ENCODE data around the gene YWHAE. TPM values are rescaled to one million over a fixed set of nuclear protein-coding genes. Genes with fewer than 3 reads are reported as not detected.
"Not testable (repeated sequence)": the region's sequence is repeated elsewhere in the genome, so short reads cannot be mapped to it uniquely, and the experiment has no call there.

Gene YWHAE
- total RNA-seq, 1 donor from 2014 or later, result 820 TPM

DNA sequence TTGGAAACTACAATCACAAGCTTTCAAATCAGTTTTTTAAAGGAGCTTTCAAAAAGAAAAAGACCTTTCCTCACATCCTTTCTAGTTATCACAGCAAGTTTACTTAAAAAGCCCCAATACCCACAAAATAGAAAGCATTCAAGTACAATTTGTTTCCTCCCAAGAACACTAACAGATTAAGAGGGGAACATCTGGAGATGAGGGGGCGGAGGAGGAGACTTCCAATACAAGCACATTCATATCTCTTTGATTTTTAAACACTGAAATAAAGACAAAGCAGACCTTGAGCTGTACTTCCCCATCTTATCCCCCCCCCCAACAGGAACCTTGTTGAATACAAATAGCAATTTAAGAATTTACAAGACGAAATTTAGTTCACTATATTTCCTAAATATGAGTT, 2.0 kb downstream of the YWHAE start:
- no peaks in the 10 kb centered on the region for H3K9me3 Mint-ChIP-seq (ENCODE audit: unreplicated experiment)
- H3K27ac Mint-ChIP-seq (ENCODE audit: unreplicated experiment), result peak overlapping the region; percentile 72
- TF ChIP-seq, protein P1, sequence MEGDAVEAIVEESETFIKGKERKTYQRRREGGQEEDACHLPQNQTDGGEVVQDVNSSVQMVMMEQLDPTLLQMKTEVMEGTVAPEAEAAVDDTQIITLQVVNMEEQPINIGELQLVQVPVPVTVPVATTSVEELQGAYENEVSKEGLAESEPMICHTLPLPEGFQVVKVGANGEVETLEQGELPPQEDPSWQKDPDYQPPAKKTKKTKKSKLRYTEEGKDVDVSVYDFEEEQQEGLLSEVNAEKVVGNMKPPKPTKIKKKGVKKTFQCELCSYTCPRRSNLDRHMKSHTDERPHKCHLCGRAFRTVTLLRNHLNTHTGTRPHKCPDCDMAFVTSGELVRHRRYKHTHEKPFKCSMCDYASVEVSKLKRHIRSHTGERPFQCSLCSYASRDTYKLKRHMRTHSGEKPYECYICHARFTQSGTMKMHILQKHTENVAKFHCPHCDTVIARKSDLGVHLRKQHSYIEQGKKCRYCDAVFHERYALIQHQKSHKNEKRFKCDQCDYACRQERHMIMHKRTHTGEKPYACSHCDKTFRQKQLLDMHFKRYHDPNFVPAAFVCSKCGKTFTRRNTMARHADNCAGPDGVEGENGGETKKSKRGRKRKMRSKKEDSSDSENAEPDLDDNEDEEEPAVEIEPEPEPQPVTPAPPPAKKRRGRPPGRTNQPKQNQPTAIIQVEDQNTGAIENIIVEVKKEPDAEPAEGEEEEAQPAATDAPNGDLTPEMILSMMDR (IDR thresholded peaks at IDR 0.05; ENCODE audit: unreplicated experiment), result no peak
- peak overlapping the region; percentile 99 for H3K4me3 Mint-ChIP-seq (ENCODE audit: unreplicated experiment)
- peaks cover 19% of the 10 kb centered on the region for H3K36me3 Mint-ChIP-seq (ENCODE audit: low read depth, unreplicated experiment)
- peaks cover 29% of the 10 kb centered on the region for H3K4me1 Mint-ChIP-seq (ENCODE audit: unreplicated experiment)
- peaks cover 6% of the 10 kb centered on the region for H3K27me3 Mint-ChIP-seq (ENCODE audit: unreplicated experiment)
- no peak for DNase-seq (ENCODE audit: low spot score)

DNA sequence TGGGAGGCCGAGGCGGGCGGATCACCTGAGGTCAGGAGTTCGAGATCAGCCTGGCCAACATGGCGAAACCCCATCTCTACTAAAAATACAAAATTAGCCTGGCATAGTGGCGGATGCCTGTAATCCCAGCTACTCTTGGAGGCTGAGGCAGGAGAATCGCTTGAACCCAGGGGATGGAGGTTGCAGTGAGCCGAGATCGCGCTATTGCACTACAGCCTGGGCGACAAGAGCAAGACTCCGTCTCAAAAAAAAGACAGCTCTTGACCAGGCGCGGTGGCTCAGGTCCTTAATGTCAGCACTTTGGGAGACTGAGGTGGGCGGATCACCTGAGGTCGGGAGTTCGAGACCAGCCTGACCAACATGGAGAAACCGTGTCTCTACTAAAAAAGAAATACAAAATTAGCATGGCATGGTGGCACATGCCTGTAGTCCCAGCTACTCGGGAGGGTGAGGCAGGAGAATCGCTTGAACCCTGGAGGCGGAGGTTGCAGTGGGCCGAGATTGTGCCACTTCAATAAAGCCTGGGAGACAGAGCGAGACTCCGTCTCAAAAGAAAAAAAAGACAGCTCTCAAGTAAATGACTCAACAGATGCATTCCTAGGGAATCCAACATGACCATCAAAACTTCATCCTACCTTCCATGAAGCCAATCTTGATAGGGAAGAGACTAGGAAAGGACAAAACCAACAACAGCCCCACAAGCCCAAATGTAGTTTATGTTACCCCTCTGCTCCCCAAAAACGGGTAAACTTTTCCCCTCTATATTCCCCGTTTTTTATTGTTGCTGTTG, 4.0 kb downstream of the YWHAE start:
- not testable (repeated sequence) for H3K4me3 Mint-ChIP-seq (ENCODE audit: unreplicated experiment); H3K27ac Mint-ChIP-seq (ENCODE audit: unreplicated experiment); H3K9me3 Mint-ChIP-seq (ENCODE audit: unreplicated experiment); H3K27me3 Mint-ChIP-seq (ENCODE audit: unreplicated experiment); DNase-seq (ENCODE audit: low spot score)
- Mint-ChIP-seq H3K4me1 (ENCODE audit: unreplicated experiment) (peaks cover 37% of the 10 kb centered on the region), H3K36me3 (ENCODE audit: low read depth, unreplicated experiment) (peaks cover 15% of the 10 kb centered on the region)

DNA sequence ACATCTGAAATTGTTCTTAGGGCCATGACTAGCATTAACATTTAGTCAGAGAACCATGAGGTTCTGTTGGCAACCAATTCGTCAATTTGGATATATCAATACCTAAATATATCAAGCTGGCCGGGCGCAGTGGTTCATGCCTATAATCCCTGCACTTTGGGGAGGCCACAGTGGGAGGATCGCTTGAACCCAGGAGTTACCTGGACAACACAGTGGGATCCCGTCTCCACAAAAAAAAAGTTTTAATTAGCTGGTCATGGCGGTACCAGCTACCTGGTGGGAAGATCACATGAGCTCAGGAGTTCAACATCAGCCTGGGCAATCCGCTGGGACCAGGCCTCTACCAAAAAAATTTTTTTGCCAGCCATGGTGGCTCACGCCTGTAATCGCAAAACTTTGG, 8.4 kb downstream of the YWHAE start:
- Mint-ChIP-seq H3K4me3 (ENCODE audit: unreplicated experiment) (no peak overlapping the region), H3K27ac (ENCODE audit: unreplicated experiment) (no peak overlapping the region), H3K27me3 (ENCODE audit: unreplicated experiment) (no peaks in the 10 kb centered on the region), H3K9me3 (ENCODE audit: unreplicated experiment) (no peaks in the 10 kb centered on the region), H3K4me1 (ENCODE audit: unreplicated experiment) (peaks cover 26% of the 10 kb centered on the region), H3K36me3 (ENCODE audit: low read depth, unreplicated experiment) (no peaks in the 10 kb centered on the region)
- TF ChIP-seq, protein P1 (IDR thresholded peaks at IDR 0.05; ENCODE audit: unreplicated experiment), result no peak
- DNase-seq (ENCODE audit: low spot score), result no peak

DNA sequence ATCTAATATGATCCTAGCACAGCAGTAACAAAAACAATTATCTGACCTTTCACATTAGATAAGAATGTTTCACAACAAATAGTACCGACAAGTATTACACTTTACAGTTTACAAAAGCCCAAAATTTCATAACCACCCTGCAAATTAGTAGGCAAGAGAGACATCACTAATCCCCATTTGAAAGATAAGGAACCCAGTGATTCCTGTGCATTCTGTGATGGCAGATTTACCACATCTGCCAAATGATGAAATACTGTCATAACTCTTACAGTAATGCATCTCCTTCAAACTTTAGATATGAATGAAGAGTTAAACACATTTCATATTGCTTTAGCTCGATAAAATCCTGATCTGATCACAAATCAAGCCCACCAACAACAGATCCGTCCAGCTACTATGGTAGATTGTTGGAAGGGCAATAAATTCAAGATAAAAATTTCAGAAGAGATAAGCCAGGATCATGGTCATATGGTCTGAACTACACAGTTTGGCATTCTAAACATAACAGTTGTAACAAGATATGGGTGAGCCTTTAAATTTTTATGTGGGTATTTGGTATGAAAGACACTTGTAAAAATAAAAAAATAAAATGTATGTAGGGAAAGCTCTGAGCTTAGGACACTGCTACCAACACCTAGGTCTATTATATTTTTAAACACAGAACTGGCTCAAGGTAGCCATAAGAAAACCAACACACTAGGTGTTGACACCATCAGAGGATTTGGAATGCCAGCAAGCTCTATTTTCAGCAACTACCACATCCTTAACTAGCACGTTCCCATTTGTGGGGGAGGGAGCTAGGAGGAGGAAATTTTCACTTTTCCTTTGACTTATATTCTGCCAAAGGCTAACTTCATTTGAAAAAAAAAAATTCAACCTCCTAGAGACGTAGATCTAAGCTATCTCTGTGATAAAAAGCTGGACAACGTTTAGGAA, 9.3 kb downstream of the YWHAE start:
- Mint-ChIP-seq H3K27ac (ENCODE audit: unreplicated experiment) (peak overlapping the region; percentile 77), H3K27me3 (ENCODE audit: unreplicated experiment) (no peaks in the 10 kb centered on the region), H3K9me3 (ENCODE audit: unreplicated experiment) (no peaks in the 10 kb centered on the region), H3K4me3 (ENCODE audit: unreplicated experiment) (peak overlapping the region; percentile 52), H3K4me1 (ENCODE audit: unreplicated experiment) (peaks cover 26% of the 10 kb centered on the region), H3K36me3 (ENCODE audit: low read depth, unreplicated experiment) (no peaks in the 10 kb centered on the region)
- DNase-seq (ENCODE audit: low spot score), result no peak
- TF ChIP-seq, protein P1 (IDR thresholded peaks at IDR 0.05; ENCODE audit: unreplicated experiment), result no peak

DNA sequence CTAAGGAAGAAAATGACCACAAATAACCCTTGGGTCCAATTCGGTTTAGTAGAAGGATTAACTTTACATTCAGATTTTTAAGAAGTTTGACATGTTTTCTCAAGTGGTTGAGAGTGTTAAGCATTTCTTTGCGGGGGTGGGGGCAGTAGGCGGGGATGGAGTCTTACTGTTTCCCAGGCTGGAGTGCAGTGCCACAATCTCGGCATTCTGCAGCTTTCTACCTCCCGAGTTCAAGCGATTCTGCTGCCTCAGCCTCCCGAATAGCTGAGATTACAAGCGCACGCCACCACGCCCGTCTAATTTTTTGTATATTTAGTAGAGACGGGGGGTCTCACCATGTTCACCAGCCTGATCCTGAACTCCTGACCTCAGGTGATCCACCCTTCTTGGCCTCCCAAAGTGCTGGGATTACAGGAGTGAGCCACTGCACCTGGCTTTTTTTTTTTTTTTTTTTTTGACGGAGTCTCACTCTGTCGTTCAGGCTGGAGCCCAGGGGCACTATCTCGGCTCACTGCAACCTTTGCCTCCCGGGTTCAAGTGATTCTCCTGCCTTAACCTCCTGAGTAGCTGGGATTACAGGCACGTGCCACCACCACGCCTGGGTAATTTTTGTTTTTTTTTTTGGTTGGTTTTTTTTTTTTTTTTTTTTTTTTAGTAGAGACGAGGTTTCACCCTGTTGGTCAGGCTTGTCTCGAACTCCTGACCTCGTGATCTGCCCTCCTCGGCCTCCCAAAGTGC, 12.4 kb downstream of the YWHAE start:
- DNase-seq (ENCODE audit: low spot score); H3K9me3 Mint-ChIP-seq (ENCODE audit: unreplicated experiment); H3K4me3 Mint-ChIP-seq (ENCODE audit: unreplicated experiment); H3K36me3 Mint-ChIP-seq (ENCODE audit: low read depth, unreplicated experiment); H3K27ac Mint-ChIP-seq (ENCODE audit: unreplicated experiment); H3K27me3 Mint-ChIP-seq (ENCODE audit: unreplicated experiment): not testable (repeated sequence)
- peaks cover 22% of the 10 kb centered on the region for H3K4me1 Mint-ChIP-seq (ENCODE audit: unreplicated experiment)

DNA sequence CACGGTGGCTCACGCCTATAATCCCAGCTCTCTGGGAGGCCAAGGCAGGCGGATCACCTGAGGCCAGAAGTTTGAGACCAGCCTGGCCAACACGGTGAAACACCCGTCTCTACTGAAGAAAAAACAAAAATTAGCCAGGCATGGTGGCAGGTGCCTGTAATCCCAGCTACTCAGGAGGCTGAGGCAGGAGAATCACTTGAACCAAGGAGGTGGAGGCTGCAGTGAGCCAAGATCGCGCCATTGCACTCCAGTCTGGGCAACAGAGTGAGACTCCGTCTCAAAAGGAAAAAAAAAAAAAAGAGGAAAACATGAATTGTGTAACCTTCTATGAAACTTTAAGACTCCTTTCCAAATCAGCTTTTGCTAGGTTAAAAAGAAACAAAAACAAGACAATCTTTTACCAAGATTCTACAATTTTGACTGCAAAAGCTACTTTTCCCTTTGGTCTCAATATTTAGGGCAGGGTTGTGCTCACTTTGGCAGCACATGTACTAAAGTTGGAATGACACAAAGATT, 13.3 kb downstream of the YWHAE start:
- not testable (repeated sequence) for H3K36me3 Mint-ChIP-seq (ENCODE audit: low read depth, unreplicated experiment); H3K27ac Mint-ChIP-seq (ENCODE audit: unreplicated experiment); H3K4me3 Mint-ChIP-seq (ENCODE audit: unreplicated experiment); H3K9me3 Mint-ChIP-seq (ENCODE audit: unreplicated experiment); DNase-seq (ENCODE audit: low spot score); H3K27me3 Mint-ChIP-seq (ENCODE audit: unreplicated experiment)
- peaks cover 17% of the 10 kb centered on the region for H3K4me1 Mint-ChIP-seq (ENCODE audit: unreplicated experiment)
